ENCODE results near the gene SLC6A7.

- no peak for TF ChIP-seq POLR2A (IDR thresholded peaks at IDR 0.05; ENCODE audit: low read depth, low read length)
- no peak for TF ChIP-seq SPI1 (IDR thresholded peaks at IDR 0.05; ENCODE audit: low read depth, low read length)
Measured at GRCh38 chr5:150175536-150175935, 14.3 kb upstream of the SLC6A7 start.
